Mesenchymal stem cell (in vitro differentiated cells and primary cell): ENCODE measurements around the gene SPATA6L.
A peak's percentile ranks its signal among the peaks of the same experiment; 100 is the strongest.

Experiments
- DNase-seq: peaks from one replicate; pipeline ENCODE4 v3.0.0-alpha.2; 2013
- H2AFZ ChIP-seq: one replicate; pipeline ENCODE4 v1.6.1; 2013; ENCODE audit warnings: low read depth, mild to moderate bottlenecking, control low read depth, inconsistent platforms, low read length, moderate library complexity
- H2AK5ac ChIP-seq: 2 replicates; pipeline ENCODE4 v1.6.1; 2013; ENCODE audit warnings: low read length, moderate library complexity, mild to moderate bottlenecking, inconsistent platforms; ENCODE audit not compliant: severe bottlenecking
- H2BK120ac ChIP-seq: one replicate; pipeline ENCODE4 v1.6.1; 2013; ENCODE audit warnings: low read depth, mild to moderate bottlenecking, inconsistent platforms, low read length, moderate library complexity
- H2BK12ac ChIP-seq, 2 experiments: one replicate each; pipeline ENCODE4 v1.6.1; 2013; ENCODE audit warnings: inconsistent platforms in 2 of 2, low read length in 2 of 2, mild to moderate bottlenecking in 2 of 2, moderate library complexity in 2 of 2, control low read depth in 1 of 2
- H2BK15ac ChIP-seq: one replicate; pipeline ENCODE4 v1.6.1; 2013; ENCODE audit warnings: mild to moderate bottlenecking, low read depth, inconsistent platforms; ENCODE audit not compliant: poor library complexity, severe bottlenecking
- H2BK5ac ChIP-seq: 2 replicates; pipeline ENCODE4 v1.6.1; 2013; ENCODE audit warnings: low read depth, mild to moderate bottlenecking, low read length, control low read depth, inconsistent platforms; ENCODE audit not compliant: poor library complexity, severe bottlenecking
- H3K14ac ChIP-seq, 2 experiments: one replicate each; pipeline ENCODE4 v1.6.1; 2013; ENCODE audit warnings: inconsistent platforms in 2 of 2, low read length in 2 of 2, control low read depth in 1 of 2, mild to moderate bottlenecking in 1 of 2, moderate library complexity in 1 of 2
- H3K18ac ChIP-seq, 2 experiments: one replicate each; pipeline ENCODE4 v1.6.1; 2013; ENCODE audit warnings: inconsistent platforms in 2 of 2, low read length in 2 of 2, control low read depth in 1 of 2, low read depth in 1 of 2, mild to moderate bottlenecking in 1 of 2
- H3K23ac ChIP-seq, 2 experiments: one replicate each; pipeline ENCODE4 v1.6.1; 2013; ENCODE audit warnings: inconsistent platforms in 2 of 2, low read length in 2 of 2, mild to moderate bottlenecking in 2 of 2, moderate library complexity in 2 of 2, control low read depth in 1 of 2
- H3K27ac ChIP-seq: 2 replicates; pipeline ENCODE4 v1.5.1; 2013; ENCODE audit warnings: mild to moderate bottlenecking, moderate library complexity, low read length, control low read depth, inconsistent platforms; ENCODE audit not compliant: poor library complexity, severe bottlenecking
- H3K27me3 ChIP-seq, 2 experiments: 2 replicates each; pipeline versions ENCODE4 v1.6.1 to v1.7.0; 2013; ENCODE audit warnings: low read length in 2 of 2, mild to moderate bottlenecking in 2 of 2, moderate library complexity in 2 of 2, control low read depth in 1 of 2, inconsistent platforms in 1 of 2; ENCODE audit not compliant: control insufficient read depth in 1 of 2, insufficient read depth in 1 of 2
- H3K36me3 ChIP-seq, 2 experiments: 2 replicates each; pipeline versions ENCODE4 v1.6.1 to v1.7.0; 2013; ENCODE audit warnings: low read length in 2 of 2, control low read depth in 1 of 2, inconsistent platforms in 1 of 2, low read depth in 1 of 2, mild to moderate bottlenecking in 1 of 2; ENCODE audit not compliant: insufficient read depth in 2 of 2, control insufficient read depth in 1 of 2
- H3K4ac ChIP-seq, 2 experiments: one replicate each; pipeline ENCODE4 v1.6.1; 2013; ENCODE audit warnings: inconsistent platforms in 2 of 2, low read length in 2 of 2, mild to moderate bottlenecking in 2 of 2, moderate library complexity in 2 of 2, control low read depth in 1 of 2, low read depth in 1 of 2
- H3K4me1 ChIP-seq: 2 replicates; pipeline ENCODE4 v1.6.1; 2013; ENCODE audit warnings: low read depth, low read length, control low read depth; ENCODE audit not compliant: control insufficient read depth, insufficient read depth
- H3K4me2 ChIP-seq: 2 replicates; pipeline ENCODE4 v1.6.1; 2013; ENCODE audit warnings: low read length, mild to moderate bottlenecking, inconsistent platforms; ENCODE audit not compliant: poor library complexity, severe bottlenecking
- H3K4me3 ChIP-seq, 2 experiments: 2 replicates each; pipeline versions ENCODE4 v1.5.1 to v1.7.0; 2013; ENCODE audit warnings: low read length in 2 of 2, mild to moderate bottlenecking in 2 of 2, control low read depth in 1 of 2, low read depth in 1 of 2; ENCODE audit not compliant: insufficient read depth in 1 of 2
- H3K79me1 ChIP-seq: replicated peaks from 2 replicates; pipeline ENCODE4 v1.6.1; 2013; ENCODE audit warnings: mild to moderate bottlenecking, control low read depth, low read length, inconsistent platforms; ENCODE audit not compliant: poor library complexity, severe bottlenecking
- H3K9ac ChIP-seq: 2 replicates; pipeline ENCODE4 v1.7.0; 2013; ENCODE audit warnings: mild to moderate bottlenecking, low read length, moderate library complexity
- H3K9me3 ChIP-seq: 2 replicates; pipeline ENCODE4 v1.7.0; 2013; ENCODE audit warnings: mild to moderate bottlenecking, low read length; ENCODE audit not compliant: control insufficient read depth
- H4K8ac ChIP-seq: one replicate; pipeline ENCODE4 v1.6.1; 2013; ENCODE audit warnings: inconsistent platforms, mild to moderate bottlenecking, low read length, moderate library complexity
- H4K91ac ChIP-seq: one replicate; pipeline ENCODE4 v1.6.1; 2013; ENCODE audit warnings: mild to moderate bottlenecking, low read length, inconsistent platforms
- WGBS: methylation state at CpG from one replicate; pipeline ENCODE4 v1.1.7; 2013; ENCODE audit warnings: mixed read lengths; 5-methylcytosine and 5-hydroxymethylcytosine counted together

The SPATA6L gene

DNA sequence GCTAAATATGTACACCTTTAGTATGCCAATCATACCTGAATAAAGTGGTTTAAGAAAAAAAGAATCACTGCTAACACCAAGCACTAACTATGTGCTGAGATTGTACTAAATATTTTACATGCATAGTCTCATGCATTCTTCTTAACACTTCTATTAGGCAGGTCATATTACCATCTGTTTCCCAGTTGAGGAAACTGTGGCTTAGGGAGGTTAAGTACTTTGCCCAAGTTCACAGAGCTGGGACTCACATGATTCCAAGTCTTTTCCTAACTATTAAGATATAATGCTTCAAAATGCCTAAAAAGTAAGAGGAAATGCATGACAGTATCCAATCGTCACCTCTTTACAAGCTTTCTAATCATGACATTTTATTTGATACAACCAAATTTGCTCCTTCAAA is 73.4 kb downstream of the SPATA6L start:
- Histone ChIP-seq H3K9ac (no peak overlapping the region), H3K4me2 (no peak overlapping the region), H3K36me3 (no peaks in the 10 kb centered on the region), H3K23ac (no peak overlapping the region), H3K14ac (no peak overlapping the region), H3K4me3 (no peak overlapping the region), H3K79me1 (no peaks in the 10 kb centered on the region), H2BK15ac (no peak overlapping the region), H2BK120ac (no peak overlapping the region), H2BK12ac (no peak overlapping the region), H3K9me3 (no peaks in the 10 kb centered on the region), H2AFZ (no peak overlapping the region), H3K4me1 (peaks cover 11% of the 10 kb centered on the region), H4K8ac (no peak overlapping the region), H2AK5ac (no peak overlapping the region), H4K91ac (no peak overlapping the region), H3K27ac (no peak overlapping the region), H3K18ac (no peak overlapping the region), H3K27me3 (no peaks in the 10 kb centered on the region), H3K4ac (no peak overlapping the region), H2BK5ac (no peak overlapping the region)
- peak; percentile 36 for DNase-seq
- WGBS = 68% methylated on average over 1 of the region's 1 CpG

DNA sequence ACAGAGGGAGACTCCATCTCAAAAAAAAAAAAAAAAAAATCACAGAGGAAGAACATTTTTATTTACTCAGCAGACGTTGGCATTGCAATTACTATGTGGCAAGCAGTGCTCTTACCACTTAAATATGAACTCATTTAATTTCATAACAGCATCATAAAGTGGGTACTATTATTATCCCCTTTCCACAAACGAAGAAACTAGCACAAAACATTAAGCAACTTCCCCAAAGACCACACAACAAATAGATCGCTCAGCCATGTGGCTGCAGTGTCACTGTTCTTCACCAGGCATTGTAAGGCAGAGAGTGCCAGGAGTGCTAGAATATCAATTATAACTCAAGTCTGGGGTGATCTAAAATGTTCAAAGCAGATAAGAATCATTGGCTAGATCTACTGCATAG is 74.0 kb downstream of the SPATA6L start:
- no peaks in the 10 kb centered on the region for H3K36me3 ChIP-seq
- H3K4me1 ChIP-seq = peaks cover 11% of the 10 kb centered on the region
- H2AK5ac ChIP-seq = no peak overlapping the region
- no peak overlapping the region for H3K14ac ChIP-seq
- H4K91ac ChIP-seq = no peak overlapping the region
- H3K23ac ChIP-seq = no peak overlapping the region
- no peaks in the 10 kb centered on the region for H3K27me3 ChIP-seq
- H3K4me3 ChIP-seq = no peak overlapping the region
- no peak overlapping the region for H4K8ac ChIP-seq
- H3K79me1 ChIP-seq = no peaks in the 10 kb centered on the region
- no peak overlapping the region for H3K27ac ChIP-seq
- no peak overlapping the region for H2BK12ac ChIP-seq
- H3K4me2 ChIP-seq = no peak overlapping the region
- 90% methylated on average over 3 of the region's 3 CpGs for WGBS
- no peak overlapping the region for H3K18ac ChIP-seq
- H3K4ac ChIP-seq = no peak overlapping the region
- DNase-seq = no peak
- H2AFZ ChIP-seq = no peak overlapping the region
- no peaks in the 10 kb centered on the region for H3K9me3 ChIP-seq
- H2BK5ac ChIP-seq = no peak overlapping the region
- H2BK120ac ChIP-seq = no peak overlapping the region
- H2BK15ac ChIP-seq = no peak overlapping the region
- no peak overlapping the region for H3K9ac ChIP-seq

DNA sequence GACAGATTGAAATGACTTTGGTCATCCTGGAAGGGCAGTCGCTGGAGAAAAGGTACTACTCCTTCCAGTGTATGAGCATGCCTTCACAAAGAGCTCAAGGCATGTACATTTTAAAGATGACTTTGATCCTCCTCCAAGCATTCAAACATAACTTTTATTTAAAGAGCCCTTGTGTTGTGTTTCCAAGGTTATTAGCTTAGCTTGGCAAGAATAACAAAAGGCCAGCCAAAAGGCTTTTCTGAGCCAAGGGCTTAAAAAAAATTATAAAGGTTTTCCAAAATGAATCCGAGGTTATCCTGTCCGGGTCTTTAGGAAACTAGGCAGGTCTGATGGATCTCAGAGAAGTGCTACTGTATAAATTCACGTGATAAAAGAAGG is 75.2 kb downstream of the SPATA6L start:
- Histone ChIP-seq H3K36me3 (peaks cover 0 to 9% of the 10 kb centered on the region in 2 experiments), H2AK5ac (no peak overlapping the region), H3K4me1 (peaks cover 11% of the 10 kb centered on the region), H4K91ac (no peak overlapping the region), H3K4me2 (no peak overlapping the region), H3K23ac (no peak overlapping the region), H3K79me1 (no peaks in the 10 kb centered on the region), H2BK5ac (no peak overlapping the region), H3K4ac (no peak overlapping the region), H3K9ac (peak overlapping the region; percentile 0), H3K27ac (no peak overlapping the region), H2BK12ac (no peak overlapping the region), H2BK15ac (no peak overlapping the region), H2AFZ (no peak overlapping the region), H3K27me3 (no peaks in the 10 kb centered on the region), H3K4me3 (no peak overlapping the region), H4K8ac (no peak overlapping the region), H3K9me3 (no peaks in the 10 kb centered on the region), H3K14ac (no peak overlapping the region), H3K18ac (no peak overlapping the region), H2BK120ac (no peak overlapping the region)
- DNase-seq = no peak
- WGBS = 96% methylated on average over 4 of the region's 4 CpGs

DNA sequence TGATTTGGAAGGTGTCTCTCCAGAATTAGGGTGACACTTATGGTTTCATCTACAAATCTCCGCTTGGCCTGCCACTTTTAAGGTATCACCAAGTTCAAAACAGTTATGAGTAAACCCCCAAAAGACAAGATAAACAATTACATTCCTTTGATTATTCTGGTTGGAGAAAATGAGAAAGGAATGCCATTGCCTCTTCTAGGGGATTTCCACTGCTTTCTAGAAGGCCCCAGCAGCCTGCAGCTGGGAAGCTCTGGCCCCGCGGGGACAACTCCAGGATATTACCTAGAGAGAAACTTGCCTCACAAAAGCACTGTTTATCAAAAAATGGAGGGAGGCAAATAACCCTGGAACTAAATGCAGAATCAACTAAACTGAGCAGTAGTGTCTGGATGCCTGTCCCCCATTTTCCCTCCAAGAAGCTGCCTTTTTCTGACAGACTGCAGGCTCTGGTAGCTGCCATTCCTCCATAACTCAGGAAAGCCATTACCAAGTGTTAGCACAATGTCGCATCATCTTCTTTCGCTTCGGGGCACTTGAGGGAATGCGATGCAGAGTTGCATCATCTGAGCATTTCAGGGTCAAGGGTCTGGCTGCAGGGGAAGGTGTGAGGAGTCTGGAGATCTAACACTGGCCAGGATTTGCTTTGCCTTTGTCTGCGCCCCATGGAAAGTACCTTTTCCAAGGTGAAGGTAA is 75.7 kb downstream of the SPATA6L start:
- H3K36me3 ChIP-seq = peaks cover 0 to 11% of the 10 kb centered on the region in 2 experiments
- peaks cover 11% of the 10 kb centered on the region for H3K4me1 ChIP-seq
- no peaks in the 10 kb centered on the region for H3K79me1 ChIP-seq
- peak overlapping the region; percentile 35 for H3K4me2 ChIP-seq
- no peak overlapping the region for H4K91ac ChIP-seq
- H2BK15ac ChIP-seq = no peak overlapping the region
- no peak overlapping the region for H2AK5ac ChIP-seq
- H3K27ac ChIP-seq = peak overlapping the region; percentile 27
- no peak overlapping the region for H2BK5ac ChIP-seq
- DNase-seq = peak; percentile 67
- H2BK12ac ChIP-seq = peak overlapping the region in 1 of 2 experiments; percentile 0
- no peak overlapping the region for H2AFZ ChIP-seq
- H2BK120ac ChIP-seq = no peak overlapping the region
- peak overlapping the region; percentile 0 for H3K9ac ChIP-seq
- no peak overlapping the region for H3K14ac ChIP-seq
- 31% methylated on average over 7 of the region's 8 CpGs for WGBS
- H3K27me3 ChIP-seq = no peaks in the 10 kb centered on the region
- no peak overlapping the region for H3K18ac ChIP-seq
- H3K9me3 ChIP-seq = no peaks in the 10 kb centered on the region
- peak overlapping the region; percentile 27 for H4K8ac ChIP-seq
- no peak overlapping the region for H3K4ac ChIP-seq
- no peak overlapping the region for H3K4me3 ChIP-seq
- no peak overlapping the region for H3K23ac ChIP-seq
